Right lobe of liver (tissue), 4 donors: ENCODE measurements around the gene KDM4C.

ENCODE experiments used
- CTCF ChIP-seq, 4 donors: fragments of 200-600 bp in 3 of 4; fragments of 450-650 bp in 1 of 4; IDR thresholded peaks; one replicate each; pipeline versions ENCODE4 v1.5.1 to v1.8.0; 2016 to 2022; ENCODE audit warnings: antibody characterized with exemption in 4 of 4, mild to moderate bottlenecking in 2 of 4
- POLR2A ChIP-seq: fragments of 450-650 bp; IDR thresholded peaks from one replicate; pipeline ENCODE4 v1.6.1; 2017; ENCODE audit warnings: antibody characterized with exemption, mild to moderate bottlenecking
- donor health status: DM: no; HTN: no; CAD: no.
- donor health status: DM: no; HTN: no; CAD: no.
- donor health status: DM: no; HTN: yes; CAD: no.

- TF ChIP-seq CTCF (IDR thresholded peaks at IDR 0.05) (no peak), POLR2A (no peak)
Measured at GRCh38 chr9:7104625-7105024, 346.9 kb downstream of the KDM4C start.
